Measurements from ENCODE around the gene MYO5C. TPM values are rescaled to one million over a fixed set of nuclear protein-coding genes. Genes with fewer than 3 reads are reported as not detected.

MYO5C gene
- total RNA-seq, 2 donors from 2014 or later = 73.9 to 90.9 TPM

GRCh38 chr15:52163321-52164190 is 132.0 kb downstream of the MYO5C start:
- DNase-seq = no peak
- intact Hi-C loops (cut with DNase I, micrococcal nuclease) = no loop called here
- ATAC-seq = no peak

DNA sequence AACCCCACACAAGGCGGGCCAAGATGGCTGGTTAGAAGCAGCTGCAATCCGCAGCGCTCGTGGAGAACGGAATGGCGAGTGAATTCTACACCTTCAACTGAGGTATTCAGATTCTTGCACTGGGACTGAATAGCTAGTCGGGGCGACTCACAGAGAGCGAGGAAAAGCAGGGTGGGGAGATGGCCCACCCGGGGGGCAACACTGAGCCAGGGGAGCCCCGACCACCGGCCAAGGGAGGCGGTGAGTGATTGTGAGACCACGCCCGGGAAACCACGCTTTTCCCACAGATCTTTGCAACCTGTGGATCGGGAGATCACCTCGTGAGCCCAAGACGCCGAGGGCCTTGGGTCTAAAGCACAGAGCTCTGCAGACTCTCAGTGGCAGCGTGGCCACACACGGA is 132.7 kb downstream of the MYO5C start:
- ATAC-seq (no peak), DNase-seq (no peak)
- intact Hi-C loops (cut with DNase I, micrococcal nuclease) = no loop called here

DNA sequence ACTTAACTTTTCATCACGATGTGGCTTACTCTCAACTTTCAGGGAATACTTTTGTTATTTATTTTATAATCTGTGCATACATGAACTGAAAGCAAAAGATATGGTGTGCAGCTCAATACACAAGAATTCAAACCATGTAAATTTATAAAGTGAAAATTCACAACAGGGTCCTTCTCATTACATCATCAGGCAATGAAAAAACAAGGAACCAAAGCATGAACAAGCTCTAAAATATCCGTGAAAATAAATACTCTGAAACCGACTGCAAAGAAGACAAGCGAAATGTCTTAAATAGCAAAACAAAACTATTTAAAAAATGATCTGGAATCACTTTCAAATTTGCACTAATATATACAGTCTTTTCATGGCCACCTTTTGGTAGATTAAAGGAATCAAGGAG is 133.3 kb downstream of the MYO5C start:
- intact Hi-C loops (cut with DNase I, micrococcal nuclease) = no loop called here
- ATAC-seq (no peak), DNase-seq (no peak)

GRCh38 chr15:52161406-52161966 is 134.1 kb downstream of the MYO5C start:
- ATAC-seq (no peak), DNase-seq (no peak)
- intact Hi-C loops (cut with DNase I, micrococcal nuclease) = no loop called here

GRCh38 chr15:52159645-52160044 is 136.0 kb downstream of the MYO5C start:
- DNase-seq (no peak), ATAC-seq (no peak)
- intact Hi-C loops (cut with DNase I, micrococcal nuclease) = no loop called here

- DNase-seq (no peak), ATAC-seq (no peak)
- intact Hi-C loops (cut with DNase I, micrococcal nuclease) = no loop called here
These were observed 137.4 kb downstream of the MYO5C start for GRCh38 chr15:52158084-52158765.

DNA sequence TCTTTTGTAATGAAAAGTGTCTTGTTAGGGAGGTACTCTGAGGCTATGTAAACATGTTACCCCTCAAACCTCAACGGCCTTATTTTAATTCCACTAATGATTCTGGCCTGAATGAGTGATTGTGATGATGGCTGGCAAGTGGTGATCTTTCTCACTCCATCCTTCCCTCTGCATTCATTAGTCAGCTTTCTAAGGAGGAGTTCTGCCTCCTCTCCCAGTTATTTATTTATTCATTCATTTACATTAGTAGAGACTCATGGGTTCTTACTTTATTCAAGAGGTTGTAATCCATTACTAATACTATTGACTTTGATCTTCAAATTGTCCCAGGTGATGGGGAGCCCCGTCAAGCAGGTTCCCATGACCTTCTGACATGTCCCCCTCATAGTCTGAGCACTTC is 139.7 kb downstream of the MYO5C start:
- no peak for DNase-seq
- intact Hi-C loops (cut with DNase I, micrococcal nuclease) = no loop called here
- no peak for ATAC-seq

DNA sequence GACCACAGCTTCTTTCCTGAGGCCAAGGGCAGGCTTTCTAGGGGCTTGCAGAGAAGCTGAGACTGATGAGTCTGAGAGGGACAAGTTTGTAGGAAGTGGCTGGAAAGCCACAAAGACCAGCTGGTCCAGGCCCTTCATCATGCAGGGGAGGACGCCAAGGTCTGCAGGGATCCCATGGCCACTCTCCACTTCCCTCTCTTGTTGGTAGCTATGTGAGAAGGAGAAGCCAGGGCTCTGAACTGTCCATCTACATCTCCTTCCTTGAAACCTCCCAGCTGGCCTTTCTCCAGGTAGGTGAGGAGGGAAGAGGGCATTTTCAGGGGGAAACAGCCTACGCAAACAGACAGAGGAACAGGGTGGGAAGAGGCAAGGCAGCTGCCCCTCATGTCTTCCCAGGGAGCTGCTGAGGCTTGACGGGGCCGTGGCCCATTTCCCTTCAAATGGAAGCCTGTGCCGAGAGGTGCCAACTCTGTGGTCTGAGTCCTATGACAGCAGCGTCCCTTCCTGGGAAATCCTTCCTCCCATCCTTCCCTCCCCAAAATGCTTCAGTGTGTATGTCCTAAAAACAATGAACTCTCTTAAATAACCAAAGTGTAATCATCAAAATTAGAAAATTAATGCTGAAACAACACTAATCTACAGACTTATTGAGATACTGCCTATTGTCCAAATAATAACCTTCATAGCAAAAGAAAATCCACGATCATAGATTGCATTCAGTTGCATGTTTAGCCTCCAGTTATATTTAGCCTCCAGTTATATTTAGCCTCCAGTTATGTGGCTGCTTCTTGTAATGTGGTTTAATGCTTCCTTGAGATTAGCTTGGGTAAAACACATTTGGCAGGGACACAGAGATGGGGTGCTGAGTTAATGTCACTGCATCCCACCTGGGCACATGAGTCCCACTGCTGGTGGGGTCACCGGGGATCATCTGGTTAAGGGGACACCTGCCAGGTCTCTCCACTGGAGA is 140.4 kb downstream of the MYO5C start:
- DNase-seq (no peak), ATAC-seq (no peak)
- intact Hi-C loops (cut with DNase I, micrococcal nuclease) = no loop called here

- ATAC-seq (no peak), DNase-seq (no peak)
- intact Hi-C loops (cut with DNase I, micrococcal nuclease) = no loop called here
These were observed 141.4 kb downstream of the MYO5C start for GRCh38 chr15:52153900-52154895.

DNA sequence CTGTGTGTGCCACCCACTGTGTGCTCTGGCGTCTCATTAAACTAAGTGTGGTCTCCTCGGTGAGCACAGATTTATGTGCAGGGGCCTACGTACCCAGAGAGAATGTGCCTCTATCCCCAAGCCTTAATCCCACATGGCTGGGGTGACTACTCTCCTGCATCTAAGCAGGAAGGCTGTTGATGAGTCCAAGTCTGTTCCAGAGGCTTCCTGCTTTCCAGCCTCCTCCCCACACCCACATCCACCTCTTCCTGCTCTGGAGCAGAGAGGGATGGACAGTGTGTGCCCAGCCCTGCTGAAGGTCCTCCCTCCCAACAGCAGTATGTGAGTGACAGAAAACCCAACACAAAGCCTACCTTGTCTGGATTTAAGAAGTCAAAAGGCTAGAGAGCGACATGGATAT is 144.3 kb downstream of the MYO5C start:
- peak; percentile 89 for ATAC-seq
- no peak for DNase-seq
- intact Hi-C loops (cut with DNase I, micrococcal nuclease) = no loop called here

- DNase-seq (no peak), ATAC-seq (no peak)
- intact Hi-C loops (cut with DNase I, micrococcal nuclease) = no loop called here
These were observed 144.7 kb downstream of the MYO5C start for GRCh38 chr15:52150871-52151270.

- intact Hi-C loops (cut with DNase I, micrococcal nuclease) = no loop called here
- ATAC-seq (peak; percentile 73), DNase-seq (no peak)
These were observed 145.4 kb downstream of the MYO5C start for GRCh38 chr15:52150043-52150825.

DNA sequence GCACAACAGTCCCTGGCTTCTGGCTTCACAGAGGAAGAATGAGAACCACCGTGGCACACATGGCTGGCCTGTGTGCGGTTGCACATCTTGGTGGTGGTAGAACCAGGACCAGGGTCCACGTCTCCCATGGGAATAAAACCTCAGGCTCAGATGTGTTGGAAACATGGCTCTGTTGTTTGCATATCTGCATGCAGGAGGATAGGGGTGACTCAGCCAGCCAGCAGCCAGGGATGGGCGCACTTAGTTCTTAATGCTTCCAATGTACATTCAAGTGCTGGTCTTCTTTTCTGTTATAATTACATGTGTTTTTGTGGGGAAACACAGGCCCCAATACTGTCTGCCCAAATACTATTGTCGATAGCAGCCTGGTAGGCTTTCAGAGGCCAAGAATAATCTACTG is 147.2 kb downstream of the MYO5C start:
- intact Hi-C loops (cut with DNase I, micrococcal nuclease) = no loop called here
- ATAC-seq = no peak
- DNase-seq = no peak

GRCh38 chr15:52146776-52147175 is 148.8 kb downstream of the MYO5C start:
- ATAC-seq (no peak), DNase-seq (no peak)
- intact Hi-C loops (cut with DNase I, micrococcal nuclease) = no loop called here

DNA sequence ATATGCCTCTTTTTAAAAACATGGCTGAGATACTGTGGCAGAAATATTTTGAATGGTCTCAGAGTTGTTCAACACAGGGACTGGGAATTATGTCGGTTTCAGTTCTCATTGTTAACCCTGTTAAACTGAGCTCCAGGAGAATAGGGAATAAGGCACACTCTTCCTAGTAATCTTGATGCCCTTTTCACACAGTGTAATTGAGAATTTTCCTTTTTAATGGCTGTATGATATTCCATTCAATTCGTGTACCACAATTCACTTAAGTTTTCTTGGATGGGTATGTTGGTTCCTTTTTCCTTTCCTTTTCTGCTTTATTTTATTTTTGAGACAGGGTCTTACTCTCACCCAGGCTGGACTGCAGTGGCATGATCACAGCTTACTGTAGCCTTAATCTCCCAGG is 149.3 kb downstream of the MYO5C start:
- ATAC-seq (no peak), DNase-seq (no peak)
- intact Hi-C loops (cut with DNase I, micrococcal nuclease) = no loop called here

DNA sequence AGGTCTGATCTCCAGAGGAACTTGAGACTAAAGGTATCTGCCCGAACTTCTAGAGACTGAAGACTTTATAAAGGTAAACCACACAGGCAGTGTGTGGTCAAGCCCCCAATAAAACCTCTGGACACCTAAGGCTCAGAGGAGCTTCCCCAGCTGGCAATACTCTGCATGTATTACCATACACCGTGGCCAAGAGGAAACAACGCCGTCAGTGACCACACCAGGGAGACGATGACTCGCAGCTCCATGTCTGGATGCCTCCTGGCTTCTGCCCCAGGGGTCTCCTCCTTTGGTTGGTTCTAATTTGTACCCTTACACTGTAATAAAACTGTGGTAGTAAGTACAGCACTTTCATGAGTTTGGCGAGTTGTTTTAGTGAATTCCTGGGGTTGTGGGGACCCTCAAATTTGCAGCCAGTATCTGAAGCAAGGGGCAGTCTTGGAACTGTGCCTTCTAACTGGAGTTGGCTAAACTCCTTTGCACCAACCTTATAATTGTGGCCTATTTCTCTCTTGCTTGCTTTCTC is 150.9 kb downstream of the MYO5C start:
- intact Hi-C loops (cut with DNase I, micrococcal nuclease) = no loop called here
- ATAC-seq = no peak
- DNase-seq = no peak

DNA sequence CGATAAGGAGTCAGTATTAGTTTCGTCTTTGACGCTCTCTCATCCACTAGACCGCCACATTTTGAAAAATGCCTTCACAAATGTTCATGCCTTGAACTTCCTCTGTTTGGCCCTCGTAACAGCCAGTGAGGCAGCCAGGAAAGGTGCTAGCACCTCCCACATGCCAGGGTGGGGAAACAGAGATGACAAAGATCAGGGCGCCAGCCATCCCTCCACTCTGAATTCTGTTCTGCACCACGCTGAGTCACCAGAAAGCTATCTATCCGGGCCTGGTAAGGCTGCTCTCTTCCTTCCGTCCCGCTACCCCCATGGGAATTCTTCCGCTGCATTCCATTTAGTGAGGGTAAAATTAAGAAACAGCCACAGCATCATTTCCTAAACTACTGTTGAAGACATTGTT is 151.7 kb downstream of the MYO5C start:
- ATAC-seq (no peak), DNase-seq (no peak)
- intact Hi-C loops (cut with DNase I, micrococcal nuclease) = no loop called here

Data from left colon (tissue), 2 donors.